IPS-18c (cell line): ENCODE measurements around the gene PDE9A.
"Not testable (repeated sequence)": the region's sequence is repeated elsewhere in the genome, so short reads cannot be mapped to it uniquely, and the experiment has no call there.

Source experiments
- H3K4me3 ChIP-seq: 2 replicates; pipeline ENCODE4 v1.7.0; 2013; ENCODE audit warnings: low read depth, mild to moderate bottlenecking, low read length, moderate library complexity; ENCODE audit not compliant: insufficient read depth
- H3K9me3 ChIP-seq: one replicate; pipeline ENCODE4 v1.6.1; 2013; ENCODE audit warnings: mild to moderate bottlenecking, low read length, moderate library complexity; ENCODE audit not compliant: control insufficient read depth, insufficient read depth

PDE9A gene

DNA sequence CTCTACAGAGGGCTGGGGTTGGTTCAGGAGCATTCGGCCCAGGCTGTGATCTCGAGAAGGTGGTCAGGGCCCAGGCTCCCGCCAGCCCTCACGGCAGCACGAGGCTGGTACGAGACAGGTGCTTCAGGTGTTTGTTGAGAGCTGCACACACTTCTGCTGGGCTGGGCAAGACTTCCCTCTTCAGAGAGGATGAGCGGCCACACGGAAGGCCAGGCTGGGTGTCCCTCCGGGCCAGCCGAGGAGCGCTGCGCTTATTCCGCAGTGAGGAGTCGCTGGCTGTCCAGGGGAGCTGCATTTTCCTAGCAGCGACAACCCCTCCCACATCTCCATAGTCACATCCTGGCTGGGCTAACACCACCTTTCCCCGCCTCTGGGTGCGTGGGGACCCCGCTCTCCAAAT lies 50.5 kb downstream of the PDE9A start:
- Histone ChIP-seq H3K9me3 (no peaks in the 10 kb centered on the region), H3K4me3 (no peak overlapping the region)

DNA sequence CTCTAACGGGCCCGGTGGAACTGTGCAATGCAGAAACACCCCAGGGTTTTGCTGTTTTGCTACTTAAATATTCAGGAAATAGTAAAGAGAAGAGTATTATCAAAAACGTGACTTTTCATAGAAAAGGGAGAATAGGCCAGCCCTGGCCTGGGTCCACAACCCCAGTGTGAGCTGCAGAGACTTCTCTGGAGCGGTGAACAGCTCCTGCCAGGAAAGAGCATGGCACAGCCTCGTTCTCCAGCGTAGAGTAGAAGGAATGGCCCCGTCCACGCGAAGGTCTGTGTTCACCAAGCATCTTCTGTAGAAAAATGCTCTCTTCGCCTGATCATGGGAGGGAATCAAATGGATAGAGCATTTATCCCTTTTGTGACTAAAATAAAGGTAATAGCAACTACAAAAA lies 51.4 kb downstream of the PDE9A start:
- no peak overlapping the region for H3K4me3 ChIP-seq
- no peaks in the 10 kb centered on the region for H3K9me3 ChIP-seq

- Histone ChIP-seq H3K9me3 (no peaks in the 10 kb centered on the region), H3K4me3 (no peak overlapping the region)
Observed at GRCh38 chr21:42705346-42705745, 51.9 kb downstream of the PDE9A start.

DNA sequence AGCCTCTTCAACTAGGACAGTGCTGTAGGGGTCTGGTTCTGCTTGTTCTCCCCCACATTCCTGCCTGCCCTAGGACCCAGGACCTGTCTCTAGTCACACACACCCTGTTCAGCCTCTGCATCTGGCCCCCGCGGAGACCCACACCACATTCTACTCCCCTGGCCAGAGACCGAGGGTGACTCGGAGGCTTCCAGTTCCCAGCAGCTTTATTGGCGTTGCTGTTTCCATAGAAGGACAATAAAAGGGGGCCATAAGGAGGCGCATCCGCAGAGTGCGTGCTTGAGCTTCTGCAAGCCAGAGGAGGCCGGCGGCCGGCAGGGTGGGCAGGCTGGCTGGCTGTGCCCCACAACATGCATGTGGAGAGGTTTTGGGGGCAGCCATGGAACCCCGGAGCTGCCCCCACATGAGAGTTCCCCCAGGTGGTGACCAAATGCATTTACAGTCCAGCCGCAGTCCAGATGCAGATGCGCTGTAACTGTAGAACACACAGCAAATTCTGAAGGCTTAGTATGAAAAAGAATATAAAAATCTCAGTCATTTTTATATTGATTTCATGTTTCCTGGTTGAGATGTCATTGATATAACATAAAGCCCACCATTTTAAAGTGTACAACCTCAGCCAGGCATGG lies 52.4 kb downstream of the PDE9A start:
- no peaks in the 10 kb centered on the region for H3K9me3 ChIP-seq

GRCh38 chr21:42706765-42707164 lies 53.3 kb downstream of the PDE9A start:
- H3K9me3 ChIP-seq = no peaks in the 10 kb centered on the region

More for the DNA sequence above, 52.4 kb downstream of the PDE9A start:
- no peak overlapping the region for H3K4me3 ChIP-seq

DNA sequence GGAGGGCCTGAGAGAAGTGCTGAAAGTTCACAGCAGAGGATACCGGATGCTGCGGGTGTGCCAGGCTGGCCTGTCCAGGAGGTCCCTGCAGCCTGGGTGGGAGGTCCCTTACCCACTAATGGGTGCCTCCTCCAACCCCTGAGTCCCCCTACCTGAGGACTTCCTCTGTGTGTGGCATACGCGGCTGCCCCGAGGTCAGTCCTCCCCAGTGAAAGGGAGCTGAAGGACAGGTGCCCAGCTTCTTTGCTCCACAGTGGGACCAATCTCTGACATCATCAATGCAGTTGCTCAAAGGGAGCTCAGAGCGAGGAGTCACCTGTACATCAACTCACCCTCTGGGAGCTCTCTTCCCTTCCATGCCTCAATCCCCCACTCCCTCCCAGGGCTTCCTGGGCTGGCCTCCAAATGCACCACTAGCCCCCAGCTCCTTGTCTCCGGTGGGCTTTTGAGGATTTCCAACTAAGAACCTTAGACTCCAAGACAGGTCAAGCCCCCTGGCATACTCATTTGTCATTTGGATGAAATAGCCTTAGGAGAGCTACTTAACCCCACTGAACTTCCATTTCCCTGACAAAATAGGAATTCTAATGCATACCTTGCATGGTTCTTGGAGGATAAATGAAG lies 53.9 kb downstream of the PDE9A start:
- H3K4me3 ChIP-seq = no peak overlapping the region

More at GRCh38 chr21:42706765-42707164, 53.3 kb downstream of the PDE9A start:
- H3K4me3 ChIP-seq = no peak overlapping the region

GRCh38 chr21:42708107-42708506 lies 54.7 kb downstream of the PDE9A start:
- H3K9me3 ChIP-seq = no peaks in the 10 kb centered on the region
- no peak overlapping the region for H3K4me3 ChIP-seq

More for the DNA sequence above, 53.9 kb downstream of the PDE9A start:
- no peaks in the 10 kb centered on the region for H3K9me3 ChIP-seq

GRCh38 chr21:42708916-42709315 lies 55.5 kb downstream of the PDE9A start:
- not testable (repeated sequence) for H3K9me3 ChIP-seq, H3K4me3 ChIP-seq

DNA sequence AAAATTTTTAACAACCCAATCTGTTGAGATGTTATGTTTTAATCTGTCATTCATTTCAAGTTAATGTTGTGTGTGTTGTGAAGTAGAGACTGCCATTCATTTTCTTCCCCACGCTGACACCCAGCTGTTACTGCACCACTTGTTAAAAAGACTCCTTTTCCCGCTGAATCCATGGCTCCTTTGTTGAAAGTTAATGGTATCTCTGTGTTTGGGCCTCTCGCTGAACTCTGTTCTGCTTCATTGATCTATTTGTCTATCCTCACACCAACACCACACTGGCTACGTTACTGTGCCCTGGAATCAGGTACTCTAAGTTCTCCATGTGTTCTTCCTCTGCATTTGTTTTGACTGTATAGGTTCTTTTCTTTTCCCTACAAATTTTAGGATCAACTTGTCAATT lies 58.2 kb downstream of the PDE9A start:
- H3K9me3 ChIP-seq = no peaks in the 10 kb centered on the region
- H3K4me3 ChIP-seq = no peak overlapping the region

DNA sequence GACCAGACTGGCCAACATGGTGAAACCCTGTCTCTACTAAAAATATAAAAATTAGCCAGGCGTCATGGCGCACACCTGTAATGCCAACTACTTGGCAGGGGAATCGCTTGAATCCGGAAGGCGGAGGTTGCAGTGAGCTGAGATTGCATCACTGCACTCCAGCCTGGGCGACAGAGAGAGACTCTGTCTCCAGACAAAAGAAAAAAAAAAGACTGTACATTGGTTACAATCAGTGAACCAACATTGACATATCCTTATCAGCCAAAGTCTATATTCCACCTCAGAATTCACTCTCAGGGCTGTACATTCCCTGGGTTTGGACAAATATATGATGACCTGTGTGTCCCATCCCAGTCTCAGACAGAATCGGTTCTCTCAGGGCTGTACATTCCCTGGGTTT lies 62.0 kb downstream of the PDE9A start:
- H3K4me3 ChIP-seq, H3K9me3 ChIP-seq: not testable (repeated sequence)

GRCh38 chr21:42716074-42716473 lies 62.7 kb downstream of the PDE9A start:
- Histone ChIP-seq H3K4me3 (no peak overlapping the region), H3K9me3 (no peaks in the 10 kb centered on the region)

- H3K9me3 ChIP-seq, H3K4me3 ChIP-seq: not testable (repeated sequence)
Observed at GRCh38 chr21:42720484-42720883, 67.1 kb downstream of the PDE9A start.

DNA sequence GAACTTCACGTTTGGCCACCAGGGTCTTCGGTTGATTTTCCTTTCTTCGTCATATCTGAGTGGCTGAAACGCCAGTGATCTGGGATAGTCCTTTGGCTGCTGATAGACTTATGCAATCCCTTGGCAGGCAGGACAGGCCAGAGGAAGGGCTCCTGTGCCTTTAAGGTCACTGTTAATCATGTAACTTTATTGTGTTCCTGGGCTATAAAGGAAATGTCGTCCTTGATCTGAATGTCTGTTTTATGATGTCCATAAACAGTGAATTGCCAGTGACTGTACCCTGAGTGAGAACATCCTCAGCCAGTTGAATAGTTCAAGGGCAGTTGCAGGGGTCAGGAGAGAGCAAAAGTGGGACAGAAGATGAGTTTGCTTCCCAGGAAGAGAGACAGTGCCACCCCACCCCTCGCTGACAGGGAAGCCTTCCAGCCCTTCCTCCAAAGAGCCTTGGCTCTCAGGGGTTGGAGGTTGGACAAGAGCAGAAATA lies 68.0 kb downstream of the PDE9A start:
- no peak overlapping the region for H3K4me3 ChIP-seq
- no peaks in the 10 kb centered on the region for H3K9me3 ChIP-seq

DNA sequence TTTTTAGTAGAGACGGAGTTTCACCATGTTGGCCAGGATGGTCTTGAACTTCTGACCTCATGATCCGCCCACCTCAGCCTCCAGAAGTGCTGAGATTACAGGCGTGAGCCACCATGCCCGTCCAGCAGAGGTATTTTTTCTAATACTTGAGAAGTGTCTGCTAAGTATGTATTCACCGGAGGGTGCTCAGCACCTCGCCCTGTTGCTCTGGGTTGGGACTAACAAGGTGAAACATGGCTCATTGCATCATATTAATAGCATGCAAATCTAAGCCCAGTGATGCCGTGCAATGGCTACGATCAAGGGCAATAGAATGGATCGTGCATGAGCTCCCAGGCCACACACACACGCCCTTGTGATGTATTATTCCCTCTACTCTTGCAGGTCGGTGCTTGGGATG lies 68.7 kb downstream of the PDE9A start:
- no peaks in the 10 kb centered on the region for H3K9me3 ChIP-seq
- H3K4me3 ChIP-seq = no peak overlapping the region

DNA sequence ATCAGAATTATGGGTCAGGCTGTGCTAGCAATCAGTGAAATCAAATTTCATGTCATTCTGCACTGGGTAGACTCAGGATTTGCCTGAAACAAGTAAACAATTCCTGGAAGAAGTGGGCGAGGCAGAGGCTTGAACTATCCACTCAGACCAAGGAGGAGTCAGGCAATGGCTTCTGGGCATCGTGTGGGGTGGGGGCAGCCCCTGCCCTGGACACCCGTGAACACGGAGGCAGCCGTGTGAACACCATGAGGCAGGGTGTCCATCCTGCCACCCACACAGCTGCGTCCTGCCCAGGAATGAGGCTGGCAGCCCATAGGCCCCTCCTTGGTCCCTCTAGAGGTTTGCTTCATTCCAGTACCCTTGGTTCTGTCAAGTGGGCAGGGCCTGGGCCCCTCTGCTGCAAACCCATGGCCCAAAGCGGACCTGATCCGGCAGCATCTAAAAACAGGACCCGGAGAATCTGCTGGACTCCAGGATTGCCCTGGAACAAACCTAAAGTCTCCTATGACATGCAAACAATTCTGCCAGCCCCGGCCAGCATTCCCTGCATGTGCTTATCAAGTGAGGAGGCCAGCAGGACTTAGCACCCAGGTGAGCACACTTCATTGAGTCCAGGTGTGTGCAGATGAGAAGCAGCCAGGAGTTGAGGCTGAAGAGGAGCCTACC lies 69.5 kb downstream of the PDE9A start:
- no peaks in the 10 kb centered on the region for H3K9me3 ChIP-seq
- H3K4me3 ChIP-seq = no peak overlapping the region

GRCh38 chr21:42724226-42724920 lies 71.0 kb downstream of the PDE9A start:
- H3K9me3 ChIP-seq = no peaks in the 10 kb centered on the region

DNA sequence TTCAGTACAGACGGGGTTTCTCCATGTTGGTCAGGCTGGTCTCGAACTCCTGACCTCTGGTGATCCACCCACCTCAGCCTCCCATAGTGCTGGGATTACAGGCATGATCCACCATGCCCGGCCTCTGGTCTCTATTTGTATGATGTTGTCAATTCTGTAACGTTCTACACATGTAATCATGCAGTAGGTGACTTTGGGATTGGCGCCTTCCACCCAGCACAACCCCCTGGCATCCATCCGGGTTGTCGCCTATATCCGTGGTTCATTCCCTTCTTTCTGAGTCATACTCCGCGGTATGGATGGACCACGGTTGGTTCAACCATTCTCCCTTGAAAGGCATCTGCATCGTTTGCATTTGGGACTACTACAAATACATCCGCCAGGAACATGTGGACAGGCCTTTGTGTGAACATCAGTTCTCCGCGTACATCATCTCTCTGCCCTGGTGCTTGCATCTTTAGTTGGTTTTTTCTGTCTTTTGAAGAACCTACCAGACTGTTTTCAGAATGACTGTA lies 72.1 kb downstream of the PDE9A start:
- Histone ChIP-seq H3K4me3 (no peak overlapping the region), H3K9me3 (no peaks in the 10 kb centered on the region)

More at GRCh38 chr21:42724226-42724920, 71.0 kb downstream of the PDE9A start:
- no peak overlapping the region for H3K4me3 ChIP-seq
